ENCODE results near the gene ALOX15.

- TF ChIP-seq POLR2A (IDR thresholded peaks at IDR 0.05) = peak in 1 of 4 donors; percentile 48
- no peak for TF ChIP-seq CTCF (IDR thresholded peaks at IDR 0.05)
Measured at GRCh38 chr17:4584101-4584916, 57.2 kb downstream of the ALOX15 start, which contains the start of gene SMTNL2.

All from esophagus squamous epithelium (tissue), 4 donors.